Testis (tissue), 3 donors: Measurements from ENCODE around the gene TRPM3. TPM values are rescaled to one million over a fixed set of nuclear protein-coding genes. Genes with fewer than 3 reads are reported as not detected.

Experiments
- DNase-seq: peaks from one replicate; pipeline ENCODE4 v3.0.0-alpha.2; 2019
- H3K27ac ChIP-seq, 2 donors: fragments of 200-600 bp; sonication (generic); one replicate each; pipeline ENCODE4 v1.5.1; 2019
- H3K27me3 ChIP-seq: fragments of 200-600 bp; sonication (generic); one replicate; pipeline ENCODE4 v1.5.1; 2019
- H3K36me3 ChIP-seq: fragments of 200-600 bp; sonication (generic); one replicate; pipeline ENCODE4 v1.5.1; 2017; ENCODE audit warnings: low read depth; ENCODE audit errors: missing control alignments
- H3K4me1 ChIP-seq: fragments of 200-600 bp; sonication (generic); one replicate; pipeline ENCODE4 v1.5.1; 2019
- H3K4me3 ChIP-seq, 2 donors: fragments of 200-600 bp; sonication (generic); one replicate each; pipeline ENCODE4 v1.5.1; 2017 to 2019
- H3K9me3 ChIP-seq: fragments of 200-600 bp; sonication (generic); one replicate; pipeline ENCODE4 v1.5.1; 2017
- POLR2A ChIP-seq: fragments of 450-650 bp; IDR thresholded peaks from one replicate; pipeline ENCODE4 v1.6.1; 2017; ENCODE audit warnings: antibody characterized with exemption, mild to moderate bottlenecking, moderate library complexity
- WGBS, 2 donors: methylation state at CpG; one replicate each; pipeline ENCODE4 v1.1.5; 2018; 5-methylcytosine and 5-hydroxymethylcytosine counted together
- intact Hi-C: fragments of 100-400 bp; cut with DNase I; formaldehyde crosslinking; loops from one replicate; pipeline ENCODE4 v1.15.1; 2023; ENCODE audit warnings: low total_unique reads
- polyA plus RNA-seq: library from polyadenylated mRNA; stranded (reverse); fragments of 350-450 nt; fragmentation: Illumina TruSeq; extraction: RNeasy Lipid Tissue Mini Kit (QIAGEN cat#74804); gene quantifications from one replicate; pipeline ENCODE4 v1.2.3, GENCODE V29; 2014; ENCODE audit warnings: low read depth, low replicate concordance; ENCODE audit not compliant: insufficient read depth
- total RNA-seq, 2 donors: library from RNA; depleted of rRNA; stranded (reverse); fragments of >200 nt; gene quantifications; one replicate each; pipeline ENCODE4 v1.2.3, GENCODE V29; 2016
- TF ChIP-seq, protein P1 (sequence below), 3 experiments: fragments of 450-650 bp in 2 of 3; fragments of 200-600 bp in 1 of 3; sonication (generic) in 1 of 3; IDR thresholded peaks; one replicate each; pipeline ENCODE4 v1.5.1; 2016 to 2019; ENCODE audit warnings: antibody characterized with exemption in 3 of 3, mild to moderate bottlenecking in 2 of 3, moderate library complexity in 1 of 3

TRPM3 gene
- total and polyA plus RNA-seq, 3 donors from 2014 or later = 4.1 to 54.3 (median 43.9) TPM

DNA sequence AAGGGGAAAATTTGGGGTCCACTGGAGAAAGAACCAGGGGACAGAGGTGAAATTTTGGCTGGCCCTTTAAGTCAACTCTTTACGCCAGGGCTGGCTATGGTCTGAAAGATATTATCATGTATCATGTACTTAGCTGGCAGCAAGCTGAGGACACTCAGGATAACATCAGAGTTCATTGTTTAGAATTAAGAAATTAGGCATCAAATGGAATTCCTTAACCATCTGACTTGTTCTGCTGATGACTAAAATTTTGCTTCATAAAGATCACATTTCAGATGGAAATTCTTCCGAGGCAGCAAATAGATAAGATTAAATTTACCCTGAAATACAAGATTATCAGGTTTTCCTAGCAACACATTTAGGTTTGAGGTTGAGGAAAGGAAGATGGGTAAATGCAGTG, 437.6 kb downstream of the TRPM3 start:
- Histone ChIP-seq H3K4me3 (no peak overlapping the region), H3K27me3 (no peaks in the 10 kb centered on the region), H3K27ac (no peak overlapping the region), H3K9me3 (no peaks in the 10 kb centered on the region), H3K4me1 (no peaks in the 10 kb centered on the region), H3K36me3 (no peaks in the 10 kb centered on the region)
- intact Hi-C loops = no loop called here
- TF ChIP-seq POLR2A = no peak
- TF ChIP-seq, protein P1, sequence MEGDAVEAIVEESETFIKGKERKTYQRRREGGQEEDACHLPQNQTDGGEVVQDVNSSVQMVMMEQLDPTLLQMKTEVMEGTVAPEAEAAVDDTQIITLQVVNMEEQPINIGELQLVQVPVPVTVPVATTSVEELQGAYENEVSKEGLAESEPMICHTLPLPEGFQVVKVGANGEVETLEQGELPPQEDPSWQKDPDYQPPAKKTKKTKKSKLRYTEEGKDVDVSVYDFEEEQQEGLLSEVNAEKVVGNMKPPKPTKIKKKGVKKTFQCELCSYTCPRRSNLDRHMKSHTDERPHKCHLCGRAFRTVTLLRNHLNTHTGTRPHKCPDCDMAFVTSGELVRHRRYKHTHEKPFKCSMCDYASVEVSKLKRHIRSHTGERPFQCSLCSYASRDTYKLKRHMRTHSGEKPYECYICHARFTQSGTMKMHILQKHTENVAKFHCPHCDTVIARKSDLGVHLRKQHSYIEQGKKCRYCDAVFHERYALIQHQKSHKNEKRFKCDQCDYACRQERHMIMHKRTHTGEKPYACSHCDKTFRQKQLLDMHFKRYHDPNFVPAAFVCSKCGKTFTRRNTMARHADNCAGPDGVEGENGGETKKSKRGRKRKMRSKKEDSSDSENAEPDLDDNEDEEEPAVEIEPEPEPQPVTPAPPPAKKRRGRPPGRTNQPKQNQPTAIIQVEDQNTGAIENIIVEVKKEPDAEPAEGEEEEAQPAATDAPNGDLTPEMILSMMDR (IDR thresholded peaks at IDR 0.05) = no peak
- 58 to 72% methylated on average over 2 of the region's 2 CpGs for WGBS, 2 donors
- DNase-seq = no peak

GRCh38 chr9:70682298-70682697, 439.1 kb downstream of the TRPM3 start:
- peaks cover 14% of the 10 kb centered on the region for H3K4me1 ChIP-seq
- no peaks in the 10 kb centered on the region for H3K27me3 ChIP-seq
- H3K9me3 ChIP-seq = no peaks in the 10 kb centered on the region
- H3K27ac ChIP-seq = no peak overlapping the region
- TF ChIP-seq, protein P1 (IDR thresholded peaks at IDR 0.05) = no peak
- no peak for TF ChIP-seq POLR2A
- intact Hi-C loops = no loop called here
- H3K36me3 ChIP-seq = no peaks in the 10 kb centered on the region
- DNase-seq = no peak
- no peak overlapping the region for H3K4me3 ChIP-seq

DNA sequence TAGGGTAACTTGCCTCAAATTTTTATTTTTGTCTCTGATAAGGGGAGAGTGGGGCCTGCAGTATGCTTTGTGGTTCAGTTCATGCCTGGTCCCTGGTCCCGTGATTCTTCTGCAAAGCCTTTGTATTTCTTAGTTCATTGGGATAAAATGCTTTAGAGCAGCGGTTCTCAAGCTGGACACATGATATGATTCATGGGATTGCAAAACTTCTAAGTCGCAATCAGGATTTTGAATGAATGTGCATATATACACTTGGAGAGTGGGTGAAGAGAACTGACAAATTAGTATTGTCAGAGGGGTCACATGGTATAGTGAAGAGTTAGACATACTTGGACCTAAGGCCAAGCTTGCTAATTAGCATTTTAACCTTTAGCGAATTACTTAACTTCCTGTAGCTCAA, 441.6 kb downstream of the TRPM3 start:
- Histone ChIP-seq H3K4me1 (peaks cover 32% of the 10 kb centered on the region), H3K27ac (no peak overlapping the region), H3K4me3 (no peak overlapping the region), H3K27me3 (no peaks in the 10 kb centered on the region), H3K9me3 (no peaks in the 10 kb centered on the region), H3K36me3 (no peaks in the 10 kb centered on the region)
- TF ChIP-seq, protein P1 (IDR thresholded peaks at IDR 0.05) = no peak
- TF ChIP-seq POLR2A = no peak
- intact Hi-C loops = no loop called here
- WGBS, 2 donors = 91 to 96% methylated on average over 4 of the region's 4 CpGs
- DNase-seq = no peak

DNA sequence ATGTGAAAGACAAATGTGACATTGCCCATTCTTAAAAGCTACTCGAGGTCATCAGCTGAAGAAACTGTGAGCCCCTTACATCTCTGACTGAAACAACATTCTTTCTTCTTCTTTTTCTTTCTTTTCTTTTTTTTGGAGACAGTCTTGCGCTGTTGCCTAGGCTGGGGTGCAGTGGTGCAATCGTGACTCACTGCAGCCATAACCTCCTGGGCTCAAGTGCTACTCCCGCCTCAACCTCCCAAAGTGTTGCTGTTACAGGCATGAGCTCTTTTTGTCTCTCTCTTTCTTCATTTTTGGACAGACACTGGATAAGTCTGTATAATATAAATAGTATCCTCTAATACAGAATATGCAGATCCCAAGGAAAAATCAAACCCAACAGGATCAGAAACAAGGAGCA, 443.3 kb downstream of the TRPM3 start:
- Histone ChIP-seq H3K27ac (peak overlapping the region in 1 of 2 donors; percentile 88), H3K4me1 (peaks cover 32% of the 10 kb centered on the region), H3K36me3 (no peaks in the 10 kb centered on the region), H3K9me3 (no peaks in the 10 kb centered on the region), H3K27me3 (no peaks in the 10 kb centered on the region), H3K4me3 (no peak overlapping the region)
- no peak for TF ChIP-seq POLR2A
- TF ChIP-seq, protein P1 (IDR thresholded peaks at IDR 0.05) = no peak
- no peak for DNase-seq
- WGBS, 2 donors = 63 to 88% methylated on average over 4 of the region's 4 CpGs
- intact Hi-C loops = no loop called here

GRCh38 chr9:70677055-70677735, 444.2 kb downstream of the TRPM3 start:
- Histone ChIP-seq H3K9me3 (no peaks in the 10 kb centered on the region), H3K27ac (peak overlapping the region; percentile 81 to 88), H3K4me3 (no peak overlapping the region), H3K27me3 (no peaks in the 10 kb centered on the region), H3K36me3 (no peaks in the 10 kb centered on the region), H3K4me1 (peaks cover 37% of the 10 kb centered on the region)
- intact Hi-C loops = no loop called here
- DNase-seq = peak; percentile 19
- TF ChIP-seq, protein P1 (IDR thresholded peaks at IDR 0.05) = no peak
- TF ChIP-seq POLR2A = no peak
- 83 to 91% methylated on average over 5 of the region's 5 CpGs for WGBS, 2 donors
